HG02938 (cell line): Measurements from ENCODE around the gene KCNH1.

Experiments used
- ATAC-seq: cut with Tn5 transposase; IDR thresholded peaks from one replicate; pipeline ENCODE4 v1.9.1; 2021; ENCODE audit warnings: mild to moderate bottlenecking, moderate library complexity; ENCODE audit not compliant: unreplicated experiment

KCNH1 gene

GRCh38 chr1:210920716-210921694 is 212.9 kb downstream of the KCNH1 start:
- ATAC-seq = no peak

GRCh38 chr1:210920258-210920657 is 213.7 kb downstream of the KCNH1 start:
- ATAC-seq = no peak

- no peak for ATAC-seq
Measured at GRCh38 chr1:210918893-210919292, 215.1 kb downstream of the KCNH1 start.

- no peak for ATAC-seq
Measured at GRCh38 chr1:210917560-210918169, 216.3 kb downstream of the KCNH1 start.

- ATAC-seq = no peak
Measured at GRCh38 chr1:210916548-210916947, 217.4 kb downstream of the KCNH1 start.

DNA sequence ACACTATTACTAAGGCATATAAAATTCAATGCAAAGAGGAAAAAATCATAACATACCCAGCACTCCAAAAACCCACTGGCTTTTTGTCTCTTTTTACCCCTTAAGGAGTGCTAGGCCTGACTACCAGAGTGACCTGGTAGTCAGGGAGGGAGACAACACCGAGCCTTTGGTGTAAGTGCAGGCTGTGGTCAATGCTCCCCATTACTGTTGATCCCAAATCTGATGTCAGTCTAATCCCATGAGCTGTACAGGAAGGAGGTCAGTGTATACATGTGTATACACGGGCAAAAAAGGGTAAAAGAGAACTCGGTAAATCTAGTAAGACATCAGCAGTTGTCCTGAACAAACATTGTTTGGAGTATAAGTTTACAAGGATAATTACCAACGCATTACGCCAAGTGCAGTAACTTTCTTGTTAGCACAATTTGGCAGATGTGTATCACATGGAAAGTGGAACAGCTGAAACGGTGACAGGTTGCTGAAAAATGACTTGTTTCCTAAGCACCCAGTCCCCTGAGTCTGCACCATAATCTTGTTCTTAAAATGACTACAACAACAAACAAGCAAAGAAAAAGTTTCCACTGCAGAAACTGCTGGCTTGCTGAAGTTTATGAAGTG is 217.9 kb downstream of the KCNH1 start:
- ATAC-seq = no peak

DNA sequence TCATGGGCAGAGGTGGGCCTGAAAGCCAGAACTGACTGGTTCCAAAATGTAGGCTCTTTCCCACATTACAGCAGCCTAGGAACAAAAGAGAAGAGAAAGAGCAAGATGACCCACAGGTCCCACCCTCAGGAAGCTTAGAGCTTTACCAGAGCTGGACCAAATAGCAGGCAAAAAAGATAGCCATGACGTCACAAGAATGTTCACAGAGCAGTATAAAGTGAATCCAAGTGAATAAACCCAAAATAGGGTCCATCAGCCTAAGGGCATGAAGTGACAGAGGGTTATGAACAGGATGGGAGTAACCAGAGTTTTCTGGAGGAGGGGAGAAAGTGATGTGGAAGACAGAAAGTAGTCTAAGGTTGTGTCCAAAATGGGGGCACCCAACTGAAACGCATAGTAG is 221.2 kb downstream of the KCNH1 start:
- ATAC-seq = no peak

GRCh38 chr1:210910020-210910575 is 223.8 kb downstream of the KCNH1 start:
- no peak for ATAC-seq

- ATAC-seq = no peak
Measured at GRCh38 chr1:210908791-210909190, 225.2 kb downstream of the KCNH1 start.

DNA sequence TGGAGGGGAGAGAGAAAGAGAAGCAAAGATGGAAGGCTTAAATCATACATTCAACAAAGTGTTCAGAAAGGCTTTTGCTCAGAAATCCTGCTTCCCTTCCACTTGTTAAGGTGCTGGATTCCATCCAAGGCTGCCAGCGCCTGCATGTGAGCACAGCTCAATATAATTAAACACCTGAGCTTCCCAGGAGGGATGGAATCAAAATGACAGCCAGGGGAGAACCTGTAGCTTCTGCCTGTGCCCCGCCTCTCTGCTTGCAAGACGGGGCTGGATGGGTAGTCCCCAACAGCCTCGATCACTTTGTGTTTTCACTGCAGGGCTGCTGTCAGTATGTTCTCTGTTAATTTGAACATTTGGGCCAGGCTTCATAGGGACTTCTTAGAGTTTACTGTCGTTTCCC is 225.7 kb downstream of the KCNH1 start:
- no peak for ATAC-seq

DNA sequence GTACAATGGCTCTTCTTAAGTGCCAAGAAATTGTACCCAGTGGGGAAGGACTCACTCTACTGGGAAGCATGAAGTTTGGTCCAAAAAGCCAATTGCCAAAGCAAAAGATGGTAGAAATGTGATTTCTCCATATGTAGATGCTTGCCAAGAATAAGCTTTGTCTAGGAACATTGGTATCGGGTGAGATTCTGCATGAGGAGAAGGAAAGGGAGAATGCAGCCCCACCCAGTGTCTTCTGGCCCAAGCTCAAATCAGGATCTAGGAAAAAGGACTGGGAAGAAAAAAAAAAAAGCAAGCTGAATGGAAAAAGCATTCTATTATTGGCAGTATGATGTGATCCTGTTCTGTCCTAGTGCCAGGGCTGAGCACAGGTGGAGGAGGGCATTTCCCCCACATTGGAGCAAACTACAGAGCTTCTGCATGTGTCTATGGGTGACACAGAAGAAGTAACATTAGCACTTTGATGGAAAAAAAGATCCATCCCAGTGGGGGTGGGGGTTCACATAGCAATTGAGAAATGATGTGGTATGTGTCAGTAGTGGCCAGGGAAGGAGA is 226.6 kb downstream of the KCNH1 start:
- no peak for ATAC-seq

DNA sequence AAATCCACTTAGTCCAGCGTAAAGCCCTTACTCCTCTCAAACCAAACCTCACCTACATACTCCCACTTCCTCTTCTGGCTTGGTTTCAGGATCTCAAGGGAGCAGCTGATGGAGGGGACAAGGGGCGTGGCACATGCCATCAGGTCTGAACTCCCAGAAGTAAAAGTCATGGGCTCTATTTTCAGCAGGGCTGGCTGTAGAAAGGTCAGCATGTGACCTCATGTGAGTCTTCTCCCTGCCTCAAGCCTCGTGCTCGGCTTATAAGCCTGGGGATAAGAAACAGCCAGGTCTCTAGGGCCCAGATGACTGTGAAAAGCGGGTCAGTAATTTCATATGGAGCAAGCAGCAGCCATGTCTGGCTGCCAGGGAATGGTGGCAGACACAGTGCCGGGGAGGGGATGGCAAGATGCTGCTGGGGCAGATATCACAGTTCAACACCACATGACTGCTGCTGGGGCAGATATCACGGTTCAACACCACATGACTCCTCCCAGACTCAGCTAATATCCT is 227.9 kb downstream of the KCNH1 start:
- ATAC-seq = no peak

- no peak for ATAC-seq
Measured at GRCh38 chr1:210905365-210905904, 228.5 kb downstream of the KCNH1 start.

GRCh38 chr1:210901981-210902770 is 231.8 kb downstream of the KCNH1 start:
- ATAC-seq = no peak

DNA sequence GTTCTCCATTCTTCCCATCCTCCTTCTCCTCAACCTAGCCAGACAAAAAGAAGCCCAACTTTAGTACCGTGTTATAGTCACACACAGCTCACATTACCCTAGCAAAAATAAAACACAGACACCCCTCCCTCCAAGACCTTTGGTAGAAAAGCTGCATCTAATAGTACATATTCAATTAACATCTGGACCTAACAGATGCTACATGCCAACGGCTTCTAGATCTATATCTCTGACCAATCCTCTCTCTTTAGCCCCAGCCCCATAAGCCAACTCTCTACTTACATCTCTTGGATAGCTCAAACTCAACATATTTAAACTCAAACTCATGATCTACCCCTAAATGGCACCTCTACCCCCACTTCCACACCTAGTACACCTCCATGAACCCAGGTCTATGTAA is 233.1 kb downstream of the KCNH1 start:
- no peak for ATAC-seq

DNA sequence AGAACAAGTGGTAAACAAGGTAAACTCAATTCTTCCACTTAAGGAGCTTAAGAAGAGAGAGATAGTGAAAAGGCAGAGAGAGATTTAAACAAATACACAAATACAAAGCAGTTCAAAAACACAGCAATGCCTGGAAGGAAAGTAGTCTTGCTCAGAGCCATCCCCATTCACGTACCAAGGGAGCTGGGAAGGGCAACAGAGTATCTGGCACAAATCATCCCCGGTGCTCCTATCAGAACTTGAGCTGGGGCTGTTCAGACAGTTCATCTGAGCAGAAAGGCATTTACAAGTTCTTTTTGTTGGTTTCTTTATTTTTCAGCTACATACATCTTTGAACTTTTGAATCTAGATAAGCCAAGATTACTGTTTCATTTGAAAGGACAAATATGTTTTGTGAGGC is 233.9 kb downstream of the KCNH1 start:
- ATAC-seq = no peak

GRCh38 chr1:210899676-210900075 is 234.3 kb downstream of the KCNH1 start:
- no peak for ATAC-seq

DNA sequence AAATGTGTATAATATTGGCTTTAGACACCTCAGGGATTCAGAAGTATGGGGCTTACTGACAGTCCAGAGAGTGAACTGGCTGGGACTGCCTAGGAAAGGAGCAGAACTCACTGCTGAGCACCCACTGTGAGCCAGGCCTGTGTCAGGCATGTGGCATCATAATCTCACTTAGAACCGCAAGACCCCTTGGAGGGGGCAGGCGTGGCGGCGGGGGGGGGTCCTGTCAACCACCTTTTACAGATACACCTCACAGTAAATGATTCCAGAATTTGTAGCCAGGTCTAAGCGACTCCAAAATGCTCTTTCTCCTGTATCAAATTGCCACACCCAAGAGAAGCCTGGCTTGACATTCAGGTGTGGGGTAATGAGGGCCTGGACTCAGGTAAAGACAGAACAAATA is 235.5 kb downstream of the KCNH1 start:
- no peak for ATAC-seq

- ATAC-seq = no peak
Measured at GRCh38 chr1:210883821-210884220, 250.1 kb downstream of the KCNH1 start.
